ENCODE measurements around the gene CRISP1.

The CRISP1 gene

GRCh38 chr6:49866485-49866943 is at the start of gene CRISP1:
TSS of gene CRISP1 (minus strand) at chr6:49866535. CDS start at chr6:49857400, 9,135 bp downstream.
- TF ChIP-seq, protein P1, sequence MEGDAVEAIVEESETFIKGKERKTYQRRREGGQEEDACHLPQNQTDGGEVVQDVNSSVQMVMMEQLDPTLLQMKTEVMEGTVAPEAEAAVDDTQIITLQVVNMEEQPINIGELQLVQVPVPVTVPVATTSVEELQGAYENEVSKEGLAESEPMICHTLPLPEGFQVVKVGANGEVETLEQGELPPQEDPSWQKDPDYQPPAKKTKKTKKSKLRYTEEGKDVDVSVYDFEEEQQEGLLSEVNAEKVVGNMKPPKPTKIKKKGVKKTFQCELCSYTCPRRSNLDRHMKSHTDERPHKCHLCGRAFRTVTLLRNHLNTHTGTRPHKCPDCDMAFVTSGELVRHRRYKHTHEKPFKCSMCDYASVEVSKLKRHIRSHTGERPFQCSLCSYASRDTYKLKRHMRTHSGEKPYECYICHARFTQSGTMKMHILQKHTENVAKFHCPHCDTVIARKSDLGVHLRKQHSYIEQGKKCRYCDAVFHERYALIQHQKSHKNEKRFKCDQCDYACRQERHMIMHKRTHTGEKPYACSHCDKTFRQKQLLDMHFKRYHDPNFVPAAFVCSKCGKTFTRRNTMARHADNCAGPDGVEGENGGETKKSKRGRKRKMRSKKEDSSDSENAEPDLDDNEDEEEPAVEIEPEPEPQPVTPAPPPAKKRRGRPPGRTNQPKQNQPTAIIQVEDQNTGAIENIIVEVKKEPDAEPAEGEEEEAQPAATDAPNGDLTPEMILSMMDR (IDR thresholded peaks at IDR 0.05; ENCODE audit: low read depth, low read length, missing control alignments): no peak

DNA sequence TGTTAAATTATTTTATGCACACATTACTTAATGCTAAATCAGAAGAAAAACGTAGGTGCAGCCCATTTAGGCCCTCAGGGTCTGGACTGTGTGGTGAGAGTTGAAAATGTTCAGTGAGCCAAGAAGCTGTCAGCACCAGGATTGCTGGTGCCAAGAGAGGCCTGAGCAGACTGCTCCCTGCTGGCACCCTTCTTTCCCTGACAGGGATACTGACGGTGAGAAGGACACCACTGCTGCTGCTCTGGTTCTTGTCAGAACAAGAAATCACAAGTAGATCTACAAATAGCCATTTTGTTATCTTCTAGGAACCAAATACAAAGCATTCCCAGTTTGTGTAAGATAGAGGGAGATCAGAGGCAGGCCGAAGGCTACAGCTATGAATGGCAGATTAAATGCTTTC is 48.7 kb upstream of the CRISP1 start:
- no peaks in the 10 kb centered on the region for H3K36me3 ChIP-seq (replicated peaks)
- no peak overlapping the region for H3K4me3 ChIP-seq (ENCODE audit: low read depth, low read length)
- DNase-seq: no peak
- in situ Hi-C loops (cut with HindIII; ENCODE audit: low pct_ligation_motif_present, low sequenced_read_pairs): no loop called here
- TF ChIP-seq, protein P1 (IDR thresholded peaks at IDR 0.05; ENCODE audit: low read depth, low read length, missing control alignments): no peak
- H3K27ac ChIP-seq: no peak overlapping the region
- no peaks in the 10 kb centered on the region for H3K27me3 ChIP-seq (replicated peaks)

More at GRCh38 chr6:49866485-49866943, at the start of gene CRISP1:
- no peaks in the 10 kb centered on the region for H3K27me3 ChIP-seq (replicated peaks)
- no peak within 1 kb of the TSS for H3K4me3 ChIP-seq (ENCODE audit: low read depth, low read length)
- no peaks in the 10 kb centered on the region for H3K36me3 ChIP-seq (replicated peaks)
- no peak for DNase-seq
- in situ Hi-C loops (cut with HindIII; ENCODE audit: low pct_ligation_motif_present, low sequenced_read_pairs): no loop called here
- no peak within 1 kb of the TSS for H3K27ac ChIP-seq

DNA sequence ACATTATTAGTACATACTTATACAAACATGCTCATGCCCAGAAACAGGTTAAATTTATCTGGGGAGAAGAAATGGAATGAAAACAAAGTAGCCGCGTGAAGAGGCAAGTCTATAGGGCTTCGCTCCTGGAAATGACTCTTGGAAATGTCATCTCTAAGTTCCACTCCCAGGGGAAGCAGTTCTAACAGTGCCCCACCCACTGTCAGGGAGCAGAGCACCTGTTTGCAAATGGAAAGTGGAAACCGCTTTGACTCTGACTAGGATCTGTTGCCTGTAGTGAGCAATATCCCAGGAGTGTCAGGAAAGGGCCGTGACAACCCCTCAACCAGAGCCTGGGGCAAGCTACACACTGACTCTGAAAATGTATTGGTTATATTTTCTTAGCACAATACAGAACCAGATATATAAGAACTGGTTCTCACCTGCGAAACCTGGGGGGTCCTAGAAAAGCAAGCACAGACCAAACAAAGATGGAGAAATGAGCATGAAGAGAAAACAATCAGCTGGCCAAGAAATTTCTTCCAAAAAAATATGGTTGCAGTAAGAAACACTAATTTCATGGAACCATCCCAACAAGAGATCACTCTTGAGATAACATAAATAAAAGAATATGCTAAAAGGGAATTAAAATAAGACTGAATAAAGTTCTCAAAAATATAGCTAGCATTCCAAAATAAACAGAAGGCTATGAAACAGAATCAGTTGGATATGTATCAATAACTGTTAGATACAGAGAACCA is 47.5 kb upstream of the CRISP1 start:
- no peak overlapping the region for H3K4me3 ChIP-seq (ENCODE audit: low read depth, low read length)
- in situ Hi-C loops (cut with HindIII; ENCODE audit: low pct_ligation_motif_present, low sequenced_read_pairs): no loop called here
- H3K27me3 ChIP-seq (replicated peaks): no peaks in the 10 kb centered on the region
- H3K27ac ChIP-seq: no peak overlapping the region
- DNase-seq: no peak
- TF ChIP-seq, protein P1 (IDR thresholded peaks at IDR 0.05; ENCODE audit: low read depth, low read length, missing control alignments): no peak
- no peaks in the 10 kb centered on the region for H3K36me3 ChIP-seq (replicated peaks)

DNA sequence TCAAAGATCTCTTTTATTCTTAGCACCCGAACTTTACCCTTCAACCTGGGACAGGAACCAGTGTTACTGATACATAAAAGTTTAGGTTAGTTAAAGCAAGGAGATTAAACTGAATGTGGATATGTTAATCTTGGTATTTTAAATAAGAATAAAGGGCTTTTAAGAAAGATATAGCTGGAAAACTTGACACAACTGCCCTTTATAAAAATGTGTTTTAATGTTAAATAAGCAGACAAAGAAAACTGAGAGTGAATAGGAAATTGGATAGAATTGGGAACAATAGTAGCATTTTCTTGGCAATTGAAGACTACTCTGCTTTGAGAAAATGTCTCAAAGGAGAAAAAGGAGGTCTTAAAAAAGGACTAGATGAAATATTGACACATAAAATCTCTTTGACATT is 45.9 kb upstream of the CRISP1 start:
- DNase-seq: no peak
- TF ChIP-seq, protein P1 (IDR thresholded peaks at IDR 0.05; ENCODE audit: low read depth, low read length, missing control alignments): no peak
- H3K27me3 ChIP-seq (replicated peaks): no peaks in the 10 kb centered on the region
- no peak overlapping the region for H3K4me3 ChIP-seq (ENCODE audit: low read depth, low read length)
- no peak overlapping the region for H3K27ac ChIP-seq
- no peaks in the 10 kb centered on the region for H3K36me3 ChIP-seq (replicated peaks)
- in situ Hi-C loops (cut with HindIII; ENCODE audit: low pct_ligation_motif_present, low sequenced_read_pairs): no loop called here

DNA sequence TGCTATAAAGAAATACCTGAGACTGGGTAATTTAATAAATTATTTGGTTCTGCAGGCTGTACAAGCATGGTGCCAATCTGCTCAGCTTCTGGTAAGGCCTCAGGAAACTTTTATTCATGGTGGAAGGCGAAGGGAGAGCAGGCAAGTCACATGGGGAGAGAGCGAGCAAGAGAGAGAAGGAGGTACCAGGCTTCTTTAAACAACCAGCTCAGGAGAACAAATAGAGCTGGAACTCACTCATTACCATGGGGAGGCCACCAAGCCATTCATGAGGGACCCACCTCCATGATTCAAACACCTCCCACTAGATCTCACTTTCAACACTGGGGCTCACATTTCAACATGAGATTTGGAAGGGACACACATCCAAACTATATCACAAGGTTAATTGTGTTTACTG is 44.9 kb upstream of the CRISP1 start:
- Histone ChIP-seq H3K27ac (no peak overlapping the region), H3K4me3 (ENCODE audit: low read depth, low read length) (no peak overlapping the region), H3K36me3 (replicated peaks) (no peaks in the 10 kb centered on the region), H3K27me3 (replicated peaks) (no peaks in the 10 kb centered on the region)
- no peak for DNase-seq
- in situ Hi-C loops (cut with HindIII; ENCODE audit: low pct_ligation_motif_present, low sequenced_read_pairs): no loop called here
- TF ChIP-seq, protein P1 (IDR thresholded peaks at IDR 0.05; ENCODE audit: low read depth, low read length, missing control alignments): no peak

GRCh38 chr6:49909563-49909962 is 43.2 kb upstream of the CRISP1 start:
- Histone ChIP-seq H3K27me3 (replicated peaks) (no peaks in the 10 kb centered on the region), H3K36me3 (replicated peaks) (no peaks in the 10 kb centered on the region), H3K4me3 (ENCODE audit: low read depth, low read length) (no peak overlapping the region), H3K27ac (no peak overlapping the region)
- TF ChIP-seq, protein P1 (IDR thresholded peaks at IDR 0.05; ENCODE audit: low read depth, low read length, missing control alignments): no peak
- DNase-seq: no peak
- in situ Hi-C loops (cut with HindIII; ENCODE audit: low pct_ligation_motif_present, low sequenced_read_pairs): no loop called here
